Pons (tissue), 1 donor: ENCODE data around the gene COLQ.

Experiments used
- DNase-seq: peaks from one replicate; pipeline ENCODE4 v3.0.0-alpha.2; 2016; ENCODE audit warnings: low spot score

COLQ gene

GRCh38 chr3:15520185-15520584 lies 1.3 kb downstream of the COLQ start:
- no peak for DNase-seq

DNA sequence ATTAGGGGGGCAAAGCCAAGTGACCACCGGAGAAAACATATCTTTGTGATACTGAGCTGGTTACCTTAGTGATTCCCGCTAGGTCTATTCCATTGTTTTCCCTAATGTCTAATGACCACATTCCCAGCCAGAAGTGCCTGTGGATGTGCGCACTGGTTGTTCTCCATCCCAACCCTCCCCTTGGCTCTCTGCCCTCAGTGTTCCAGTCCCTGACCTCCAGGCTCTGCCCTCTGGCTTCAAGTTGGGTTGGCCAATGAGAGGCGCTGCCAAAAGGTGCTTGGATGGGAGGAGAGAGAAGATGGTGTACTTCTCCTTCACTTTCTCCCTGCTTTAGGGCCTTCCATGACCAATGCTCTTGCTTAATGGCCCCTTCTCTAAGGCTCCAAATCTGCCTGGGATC lies 2.4 kb downstream of the COLQ start:
- DNase-seq, result no peak

- DNase-seq, result no peak
These were observed 6.7 kb downstream of the COLQ start for GRCh38 chr3:15514663-15515340.

GRCh38 chr3:15513810-15514662 lies 7.5 kb downstream of the COLQ start:
- DNase-seq, result no peak

- DNase-seq, result no peak
These were observed 8.4 kb downstream of the COLQ start for GRCh38 chr3:15513116-15513515.

DNA sequence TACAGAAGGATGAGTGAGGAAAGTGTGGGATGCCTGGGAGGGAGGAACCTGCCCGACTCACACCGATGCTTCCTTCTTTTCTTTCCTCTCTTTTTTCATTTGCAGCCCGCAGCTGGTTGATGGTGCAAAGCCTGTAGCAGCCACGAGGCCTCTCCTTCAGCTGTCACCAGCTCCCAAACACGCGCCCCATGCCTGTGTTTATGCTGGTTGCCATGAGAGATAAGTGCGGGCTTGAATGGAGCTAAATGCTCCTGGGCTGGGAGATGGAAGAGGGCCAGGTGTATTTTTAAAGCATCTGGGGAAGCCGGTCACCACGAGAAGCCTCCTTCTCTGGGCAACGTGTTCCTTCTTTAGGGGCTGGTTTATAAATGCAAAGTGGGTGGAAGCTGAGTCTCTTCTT lies 9.3 kb downstream of the COLQ start:
- DNase-seq, result peak; percentile 6

DNA sequence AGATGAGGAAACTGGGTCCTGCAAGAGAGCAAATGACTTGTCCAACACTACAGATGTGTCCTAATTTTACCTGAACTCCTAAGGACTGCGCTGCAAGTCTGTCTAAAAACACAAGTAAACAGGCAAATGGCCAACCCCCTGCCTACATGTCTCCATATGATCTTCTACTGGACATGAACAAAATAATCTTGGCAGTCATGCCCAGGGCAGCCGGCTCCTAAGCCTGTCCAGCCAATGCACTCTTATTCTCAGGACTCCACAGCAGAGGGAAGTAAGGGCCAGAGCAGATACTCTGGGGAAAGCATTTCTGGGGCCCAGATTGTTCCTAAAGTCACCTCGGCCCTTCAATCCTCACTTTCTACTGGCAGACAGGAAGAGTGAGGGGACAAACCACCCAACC lies 10.3 kb downstream of the COLQ start:
- DNase-seq, result no peak

GRCh38 chr3:15510493-15510892 lies 11.0 kb downstream of the COLQ start:
- no peak for DNase-seq

GRCh38 chr3:15506571-15506970 lies 14.9 kb downstream of the COLQ start:
- no peak for DNase-seq

DNA sequence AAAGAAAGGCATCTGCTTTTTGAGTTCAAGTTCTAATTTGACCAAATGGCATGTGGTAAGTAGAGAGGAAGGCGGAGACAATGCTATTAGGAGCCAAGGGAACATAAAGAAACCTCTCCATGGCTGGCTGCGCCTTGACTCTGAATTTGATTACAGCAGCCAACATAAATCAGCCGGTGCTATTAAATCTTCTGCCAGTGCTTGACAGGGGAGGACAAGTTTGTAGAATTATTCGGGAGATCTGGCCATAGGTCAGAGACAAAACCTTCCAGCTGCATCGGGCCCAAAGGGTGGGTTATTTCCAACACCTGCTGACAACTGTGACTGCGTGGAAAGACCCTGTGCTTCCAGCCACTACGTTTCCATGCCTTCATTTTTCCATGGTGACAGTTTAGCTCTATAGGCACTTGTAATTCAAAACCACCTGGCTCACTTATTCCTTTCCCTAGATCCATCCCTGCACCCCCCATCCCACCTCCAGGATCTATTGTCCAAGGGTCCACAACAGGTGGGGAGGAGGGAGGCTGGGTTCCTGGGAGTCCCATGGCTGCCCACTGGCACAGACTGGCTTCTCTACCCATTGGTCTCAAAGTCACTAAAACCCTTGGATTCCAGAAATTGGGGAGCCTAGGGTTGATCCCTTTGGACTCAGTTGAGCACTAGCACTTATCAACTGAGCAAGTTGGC lies 15.9 kb downstream of the COLQ start:
- no peak for DNase-seq

DNA sequence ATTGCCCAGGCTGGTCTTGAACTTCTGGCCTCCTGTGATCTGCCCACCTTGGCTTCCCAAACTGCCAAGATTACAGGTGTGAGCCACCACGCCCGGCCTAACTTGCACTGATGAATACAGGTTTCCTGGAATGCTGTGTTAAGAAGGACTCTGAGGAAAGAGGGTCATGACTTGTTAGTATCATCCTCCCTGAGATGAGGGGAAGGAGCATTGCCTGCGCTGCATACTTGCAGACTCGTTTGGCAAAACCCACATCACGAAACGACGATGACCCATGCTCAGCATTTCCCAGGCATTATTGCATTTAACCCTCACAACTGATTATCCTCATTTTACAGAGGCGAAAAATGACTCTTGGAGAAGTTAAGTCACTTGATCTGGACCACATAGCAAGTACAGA lies 18.9 kb downstream of the COLQ start:
- no peak for DNase-seq

DNA sequence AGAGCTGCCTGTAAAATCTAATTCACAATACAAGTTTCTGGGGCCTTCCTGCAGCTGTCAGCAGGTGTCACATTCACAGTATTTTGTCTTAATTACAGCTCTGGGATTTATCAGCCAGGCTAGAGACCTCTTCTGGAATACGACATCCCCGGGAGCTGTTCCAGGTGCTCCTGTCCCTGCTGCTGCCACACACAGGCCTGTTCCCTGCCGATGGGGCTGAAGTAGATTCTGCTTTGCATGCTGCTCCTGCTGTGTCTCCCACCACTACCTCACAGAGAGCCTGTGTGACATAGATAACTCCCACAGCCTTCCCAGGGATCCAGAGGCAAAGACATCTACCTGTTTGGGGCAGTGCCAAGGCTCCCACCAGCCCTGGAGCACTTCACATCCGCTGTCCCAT lies 20.4 kb downstream of the COLQ start:
- DNase-seq, result no peak

DNA sequence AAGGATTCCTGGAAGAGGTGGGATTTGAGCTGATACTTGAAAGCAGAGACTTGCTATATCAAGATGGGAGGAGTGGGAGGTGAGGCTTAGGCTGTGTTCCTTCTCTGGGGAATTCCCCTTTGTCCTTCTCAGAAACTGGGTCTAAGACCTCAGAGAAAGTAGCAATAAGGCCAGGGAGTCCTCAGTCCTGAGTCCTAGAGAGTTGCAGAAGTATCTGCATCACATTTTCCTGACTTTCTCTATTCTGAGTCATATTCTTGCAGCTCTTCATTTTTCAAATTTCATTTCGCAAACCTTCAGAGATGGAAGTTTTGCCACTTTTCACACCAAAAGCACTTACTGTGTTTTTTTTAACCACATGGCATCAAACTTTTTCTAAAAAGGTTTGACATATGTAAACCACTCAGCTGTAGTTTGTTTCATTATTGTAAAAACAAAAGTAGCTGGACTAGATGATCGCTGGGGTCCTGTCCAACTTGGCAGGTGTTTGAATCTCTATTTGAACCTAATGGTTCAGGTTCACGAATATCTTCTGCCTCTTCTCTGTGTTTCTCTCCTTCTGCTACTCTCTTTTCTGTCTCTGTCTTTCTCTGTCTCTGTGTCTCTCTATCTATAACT lies 21.3 kb downstream of the COLQ start:
- no peak for DNase-seq

GRCh38 chr3:15499536-15499935 lies 22.0 kb downstream of the COLQ start:
- no peak for DNase-seq

GRCh38 chr3:15498431-15499214 lies 22.9 kb downstream of the COLQ start:
- no peak for DNase-seq

DNA sequence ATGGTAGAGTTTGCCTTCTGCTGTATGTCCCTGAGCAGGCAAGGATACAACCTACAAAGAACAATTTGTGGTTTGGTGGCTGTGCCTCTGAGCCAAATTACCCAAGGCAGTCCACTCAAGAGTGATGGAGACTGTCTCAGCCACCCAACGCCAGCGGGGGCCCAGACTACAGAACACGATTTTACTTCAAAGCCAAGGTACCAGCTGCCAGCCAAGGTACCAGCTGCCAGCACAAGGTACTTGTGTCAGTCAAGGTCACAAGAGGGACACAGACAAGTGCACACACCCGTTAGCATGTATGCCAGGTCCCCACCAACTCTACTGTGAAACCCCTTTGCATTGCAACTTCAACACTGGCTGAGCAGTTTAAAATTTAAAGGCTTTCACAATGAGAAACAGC lies 23.5 kb downstream of the COLQ start:
- no peak for DNase-seq

DNA sequence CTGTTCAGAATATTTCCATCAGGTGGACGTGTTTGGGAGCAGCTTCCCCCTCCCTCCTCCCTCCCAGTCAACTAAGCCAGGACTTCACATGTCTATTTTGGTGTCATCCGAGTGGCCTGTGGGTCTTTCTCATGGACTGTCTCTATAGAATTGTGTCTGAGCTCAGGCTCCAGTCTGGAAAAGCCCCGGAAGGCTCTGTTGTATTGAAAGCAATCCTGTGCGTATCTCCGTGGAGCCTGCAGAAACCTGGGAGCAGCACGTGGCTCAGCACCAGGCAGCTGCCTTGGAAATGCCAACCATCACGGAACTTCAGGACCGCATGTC lies 25.2 kb downstream of the COLQ start:
- no peak for DNase-seq

GRCh38 chr3:15495461-15496340 lies 25.8 kb downstream of the COLQ start:
- no peak for DNase-seq

DNA sequence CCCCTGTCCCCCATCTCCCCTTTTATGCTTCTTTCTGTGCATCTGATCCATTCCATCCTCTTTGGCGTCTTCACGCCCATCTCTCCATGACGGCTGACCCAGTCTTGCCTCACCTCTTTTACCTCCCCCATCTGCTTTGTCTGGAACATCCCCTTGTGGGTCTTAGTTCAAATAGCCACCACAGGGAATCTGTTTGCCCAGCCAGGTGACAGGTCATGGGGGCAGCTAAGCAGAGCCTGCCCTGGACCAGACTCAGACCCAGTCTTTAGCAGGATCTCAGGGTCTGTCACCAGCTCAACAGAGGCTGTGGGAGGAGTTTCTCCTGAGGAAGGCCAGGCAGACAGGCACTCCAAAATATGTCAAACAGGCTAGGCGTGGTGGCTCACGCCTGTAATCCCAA lies 28.1 kb downstream of the COLQ start:
- DNase-seq, result no peak

DNA sequence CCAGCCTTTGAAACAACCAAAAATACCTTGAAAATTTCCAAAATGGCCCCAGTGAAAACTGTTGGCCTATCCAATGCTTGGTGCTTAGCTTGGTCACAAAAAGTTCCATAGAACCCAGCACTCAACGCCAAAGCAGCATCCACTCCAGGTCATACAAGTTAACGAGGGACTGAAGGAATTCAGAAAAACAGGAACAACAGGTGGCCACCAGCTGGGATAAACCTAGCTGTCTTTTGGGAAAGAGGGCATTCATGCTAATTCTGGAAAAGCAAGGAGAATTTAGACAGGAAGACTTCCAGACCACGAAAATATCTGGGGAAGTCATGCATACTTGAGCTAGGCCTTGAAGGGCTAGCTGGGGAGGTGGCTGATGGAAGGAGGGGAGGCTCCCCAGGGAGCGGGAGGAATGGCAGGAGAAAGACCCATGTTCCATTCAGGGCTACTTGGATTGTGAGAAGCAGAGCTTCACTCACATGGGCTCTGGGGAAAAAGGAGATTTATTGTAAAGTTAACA lies 28.6 kb downstream of the COLQ start:
- DNase-seq, result no peak

DNA sequence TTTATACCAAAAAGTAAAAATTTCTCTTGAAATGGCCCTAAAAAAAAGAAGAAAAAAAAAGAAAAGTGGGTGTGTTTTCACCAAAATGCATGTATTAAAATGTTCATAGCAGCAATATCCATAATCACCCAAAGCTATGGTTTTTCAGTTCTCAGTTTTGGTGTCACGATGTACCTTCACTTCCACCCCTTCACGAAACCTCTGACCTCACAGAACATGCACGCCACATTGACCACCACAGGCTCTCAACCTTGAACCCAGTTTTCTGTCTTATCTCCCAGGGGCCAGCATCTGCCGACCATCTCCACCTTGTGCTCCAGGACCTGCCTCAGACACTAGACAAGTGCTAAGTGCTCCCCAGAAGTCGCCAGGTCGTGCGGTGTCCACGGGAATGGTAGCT lies 30.4 kb downstream of the COLQ start:
- no peak for DNase-seq
